ENCODE results near the gene RXRB.

- TF ChIP-seq GATA3 (IDR thresholded peaks at IDR 0.05; ENCODE audit: low read depth, low read length) (no peak), GATA2 (IDR thresholded peaks at IDR 0.05; ENCODE audit: low read depth, low read length) (no peak)
Observed at GRCh38 chr6:33167374-33168283, 32.8 kb downstream of the RXRB start.
